Left lobe of liver (tissue), 2 donors: ENCODE results near the gene ARHGEF3. TPM values are rescaled to one million over a fixed set of nuclear protein-coding genes. Genes with fewer than 3 reads are reported as not detected.

Experiments
- ATAC-seq: fragments of 200-7000 bp; cut with Tn5 transposase; one replicate; pipeline ENCODE4 v1.9.1; 2020; ENCODE audit warnings: mild to moderate bottlenecking, moderate library complexity
- DNase-seq: peaks from one replicate; pipeline ENCODE4 v3.0.0-alpha.2; 2020; ENCODE audit warnings: low spot score
- total RNA-seq: library from RNA; stranded (reverse); gene quantifications from one replicate; pipeline ENCODE4 v1.2.1, GENCODE V29; 2021
- donor health status: DM: no; HTN: no; CAD: no; lungs with moderate emphysema.
- donor health status: DM: no; HTN: yes; CAD: no.

Gene ARHGEF3
- total RNA-seq, 1 donor from 2014 or later, result 1.5 TPM

- ATAC-seq, result no peak
- DNase-seq, result no peak
Measured at GRCh38 chr3:56823984-56824703, 22.4 kb upstream of the ARHGEF3 start.

GRCh38 chr3:56823421-56823926 is 21.7 kb upstream of the ARHGEF3 start:
- no peak for DNase-seq

GRCh38 chr3:56822501-56822900 is 20.8 kb upstream of the ARHGEF3 start:
- ATAC-seq (no peak), DNase-seq (no peak)

More at GRCh38 chr3:56823421-56823926, 21.7 kb upstream of the ARHGEF3 start:
- no peak for ATAC-seq

- DNase-seq, result no peak
- no peak for ATAC-seq
Measured at GRCh38 chr3:56819016-56819809, 17.5 kb upstream of the ARHGEF3 start.

- no peak for DNase-seq
- no peak for ATAC-seq
Measured at GRCh38 chr3:56818156-56818985, 16.6 kb upstream of the ARHGEF3 start.

- ATAC-seq (no peak), DNase-seq (no peak)
Measured at GRCh38 chr3:56817646-56818045, 15.9 kb upstream of the ARHGEF3 start.

- ATAC-seq, result no peak
Measured at GRCh38 chr3:56816061-56816460, 14.3 kb upstream of the ARHGEF3 start.

GRCh38 chr3:56815589-56815988 is 13.8 kb upstream of the ARHGEF3 start:
- no peak for DNase-seq
- no peak for ATAC-seq

More at GRCh38 chr3:56816061-56816460, 14.3 kb upstream of the ARHGEF3 start:
- no peak for DNase-seq

GRCh38 chr3:56813653-56813960 is 11.9 kb upstream of the ARHGEF3 start:
- no peak for ATAC-seq
- DNase-seq, result no peak

GRCh38 chr3:56812754-56813652 is 11.3 kb upstream of the ARHGEF3 start:
- ATAC-seq, result no peak
- DNase-seq, result no peak

- no peak for ATAC-seq
Measured at GRCh38 chr3:56811546-56812202, 9.9 kb upstream of the ARHGEF3 start.

GRCh38 chr3:56810577-56811545 is 9.1 kb upstream of the ARHGEF3 start:
- DNase-seq (no peak), ATAC-seq (no peak)

More at GRCh38 chr3:56811546-56812202, 9.9 kb upstream of the ARHGEF3 start:
- DNase-seq, result no peak

- no peak for DNase-seq
- ATAC-seq, result no peak
Measured at GRCh38 chr3:56806407-56806806, 4.7 kb upstream of the ARHGEF3 start.

- ATAC-seq (no peak), DNase-seq (no peak)
Measured at GRCh38 chr3:56802790-56803189, 1.0 kb upstream of the ARHGEF3 start.

- DNase-seq, result no peak
- no peak for ATAC-seq
Measured at GRCh38 chr3:56802378-56802745, 613 bp upstream of the ARHGEF3 start.

- ATAC-seq (no peak), DNase-seq (no peak)
Measured at GRCh38 chr3:56800832-56801661, 702 bp downstream of the ARHGEF3 start.

- DNase-seq, result no peak
- ATAC-seq, result no peak
Measured at GRCh38 chr3:56800130-56800831, 1.5 kb downstream of the ARHGEF3 start.
